GM08714 (cell line): ENCODE results near the gene ACVR2B.

Source experiments
- H3K4me3 ChIP-seq: fragments of 200-500 bp; sonication (Bioruptor generic); 2 replicates; pipeline ENCODE4 v1.5.1; 2014; ENCODE audit warnings: mild to moderate bottlenecking, low read length, inconsistent platforms
- ZNF274 ChIP-seq: IDR thresholded peaks from 2 replicates; pipeline ENCODE4 v1.6.1; 2012; ENCODE audit warnings: mild to moderate bottlenecking, low read depth, low read length

Gene ACVR2B

DNA sequence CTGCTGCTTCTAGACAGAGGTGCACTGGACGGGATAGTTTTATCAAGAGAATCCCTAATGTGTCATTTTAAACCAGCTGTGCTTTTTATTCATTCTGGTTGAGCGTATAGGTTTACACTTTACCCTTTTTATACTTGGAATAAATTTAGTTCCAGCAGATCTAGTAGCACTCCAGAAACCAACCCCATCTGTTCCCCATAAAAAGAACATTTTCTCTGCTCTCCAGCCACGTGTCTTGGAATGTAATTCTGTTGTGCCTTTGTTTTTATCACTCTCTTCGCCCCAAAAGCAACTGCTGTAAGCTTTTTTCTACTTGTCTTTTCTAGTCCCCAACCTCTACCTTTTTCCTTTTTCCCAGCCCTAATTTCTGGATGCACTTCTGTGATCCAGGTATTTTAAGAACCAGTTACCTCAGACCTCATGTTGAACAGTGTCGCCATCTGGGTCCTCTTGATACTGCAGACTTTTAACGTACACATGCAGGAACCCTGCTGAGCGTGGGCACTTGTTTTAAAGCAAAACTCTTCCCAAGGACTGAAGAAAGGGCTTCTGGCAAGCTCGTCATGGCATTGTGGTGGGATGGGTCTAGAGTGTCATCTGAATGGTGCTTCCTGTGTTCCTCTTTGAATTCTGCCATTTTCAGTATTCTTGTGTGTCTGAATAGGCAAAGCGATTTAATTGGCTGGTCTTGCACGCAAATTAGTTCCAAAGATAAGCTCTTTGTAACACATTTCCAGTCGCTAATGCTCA lies 36.8 kb downstream of the ACVR2B start:
- no peak overlapping the region for H3K4me3 ChIP-seq
- no peak for TF ChIP-seq ZNF274

DNA sequence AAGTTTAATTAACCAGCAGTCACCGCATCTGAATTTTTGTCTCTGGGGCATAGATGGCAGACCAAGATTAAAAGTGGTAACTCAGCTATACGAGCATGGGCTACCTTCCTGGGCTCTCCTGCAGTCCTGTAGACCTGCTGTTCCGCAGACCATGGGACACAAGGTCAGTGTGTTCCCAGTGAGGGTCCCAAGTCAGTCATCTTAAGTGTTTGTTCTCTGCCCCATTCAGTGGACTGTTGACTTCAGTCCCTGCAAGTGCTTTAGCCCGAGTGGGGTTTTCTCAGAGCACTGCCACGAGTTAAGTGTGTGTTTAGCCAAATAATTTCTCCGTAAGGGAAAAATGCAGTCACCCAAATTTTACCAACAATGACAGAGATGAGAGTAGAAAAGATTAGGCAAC lies 37.5 kb downstream of the ACVR2B start:
- TF ChIP-seq ZNF274: no peak
- H3K4me3 ChIP-seq: no peak overlapping the region

DNA sequence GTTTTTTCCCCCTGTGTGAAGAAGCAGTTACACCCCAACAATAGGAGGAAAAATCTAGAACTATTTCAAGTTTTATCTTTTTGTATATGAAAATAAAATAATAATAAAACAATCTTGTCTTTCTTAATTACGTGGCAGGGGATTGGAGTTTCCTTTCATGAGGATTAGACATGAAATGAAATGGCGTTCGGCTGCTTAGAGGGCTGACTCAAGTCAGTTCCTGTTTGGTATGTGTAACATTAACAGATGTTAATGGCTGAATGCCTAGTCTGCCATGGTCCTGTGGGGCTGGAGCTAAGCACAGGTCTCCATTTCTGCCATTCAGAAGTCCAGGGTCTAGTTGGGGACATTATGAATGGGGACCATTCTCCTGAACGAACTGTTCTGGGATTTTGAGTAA lies 39.3 kb downstream of the ACVR2B start:
- no peak for TF ChIP-seq ZNF274
- no peak overlapping the region for H3K4me3 ChIP-seq

DNA sequence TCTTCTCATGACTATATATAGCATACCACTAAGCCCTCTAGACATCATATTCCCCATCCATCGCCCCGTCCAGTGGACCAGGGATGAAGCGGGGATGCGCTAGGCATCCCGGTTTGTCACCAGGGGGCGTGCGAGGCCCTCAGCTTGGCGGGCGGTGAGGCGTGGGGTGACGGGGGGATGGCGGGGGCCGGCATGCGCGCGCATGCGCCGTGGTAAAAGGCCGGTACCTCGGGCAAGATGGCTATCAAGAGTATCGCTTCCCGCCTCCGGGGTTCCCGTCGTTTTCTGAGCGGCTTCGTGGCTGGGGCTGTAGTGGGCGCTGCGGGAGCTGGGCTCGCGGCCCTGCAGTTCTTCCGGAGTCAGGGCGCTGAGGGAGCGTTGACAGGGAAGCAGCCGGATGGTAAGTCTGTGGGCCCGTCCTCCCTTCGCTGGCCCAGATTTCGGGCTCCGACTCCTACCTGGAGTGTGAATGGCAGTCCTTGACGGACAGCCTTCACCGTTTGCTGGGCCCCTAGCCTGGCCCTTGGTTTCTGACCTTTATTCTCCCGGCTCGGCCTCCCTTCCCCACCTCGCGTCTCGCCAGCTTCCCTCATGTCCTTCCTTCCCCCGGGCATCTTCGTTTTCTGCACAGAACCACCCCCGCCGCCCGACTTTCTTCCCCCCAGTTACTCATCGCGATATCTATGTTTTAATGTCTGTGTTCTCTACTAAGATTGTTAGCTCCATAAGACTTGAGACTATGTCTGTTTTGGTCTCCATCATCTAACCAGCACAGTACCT lies 42.6 kb downstream of the ACVR2B start, which contains the start of gene EXOG:
Gene EXOG (plus strand): TSS at position 210 of the 780 bp plus-strand sequence. CDS start 28 bp downstream, at position 238.
- H3K4me3 ChIP-seq: peak within 1 kb of the TSS; percentile 80
- TF ChIP-seq ZNF274: no peak

DNA sequence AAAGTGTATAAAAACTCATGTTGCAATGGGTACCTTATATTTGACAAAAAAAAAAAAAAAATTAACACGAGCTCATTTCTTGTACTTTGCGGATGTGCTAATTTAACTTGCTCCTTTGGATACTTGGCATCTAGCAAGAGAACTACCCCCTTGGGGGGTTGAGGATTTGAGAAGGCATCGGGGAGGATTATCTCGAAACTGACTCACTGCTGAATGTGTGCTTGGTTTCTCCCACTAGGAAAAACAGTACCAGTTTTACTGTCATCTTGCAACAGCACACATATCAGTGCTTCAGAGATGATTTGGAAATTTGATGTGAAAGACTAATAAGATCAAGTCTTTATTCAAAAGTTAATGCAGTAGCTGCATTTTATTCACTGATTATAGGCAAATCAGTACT lies 43.3 kb downstream of the ACVR2B start:
- H3K4me3 ChIP-seq: peak overlapping the region; percentile 80
- TF ChIP-seq ZNF274: no peak

DNA sequence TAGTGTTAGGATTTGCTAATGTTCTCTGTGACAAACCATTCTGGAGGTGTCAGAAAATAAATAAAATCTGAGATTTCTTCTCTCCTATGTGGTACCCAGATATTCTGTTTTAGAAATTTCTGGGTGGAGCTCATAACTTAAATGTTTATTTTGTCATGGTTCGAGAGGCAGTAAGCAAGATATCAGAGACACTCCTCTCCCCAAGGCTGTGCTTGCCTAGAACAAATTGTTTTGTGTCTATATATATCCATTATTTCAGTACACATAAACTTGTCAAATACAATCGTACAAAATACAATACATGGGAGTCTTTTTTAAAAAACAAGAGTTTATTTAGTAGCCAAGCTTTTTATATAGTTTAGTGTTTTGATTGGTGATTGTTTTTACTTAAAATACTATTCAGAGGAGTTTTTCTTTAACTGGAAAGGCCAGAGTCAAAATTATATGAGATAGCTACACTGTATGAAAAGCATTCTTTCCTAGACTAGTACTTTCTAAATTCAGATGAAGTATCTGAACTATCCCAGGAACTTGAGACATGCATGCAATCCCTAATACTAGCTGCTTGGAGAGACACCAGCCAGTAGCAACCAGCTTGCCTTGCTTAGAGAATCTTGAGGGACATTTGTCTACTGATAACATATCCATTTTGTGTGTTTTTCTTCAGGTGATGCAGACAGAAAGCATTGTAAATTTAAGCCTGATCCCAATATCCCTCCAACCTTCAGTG lies 47.2 kb downstream of the ACVR2B start:
- no peak overlapping the region for H3K4me3 ChIP-seq
- no peak for TF ChIP-seq ZNF274

DNA sequence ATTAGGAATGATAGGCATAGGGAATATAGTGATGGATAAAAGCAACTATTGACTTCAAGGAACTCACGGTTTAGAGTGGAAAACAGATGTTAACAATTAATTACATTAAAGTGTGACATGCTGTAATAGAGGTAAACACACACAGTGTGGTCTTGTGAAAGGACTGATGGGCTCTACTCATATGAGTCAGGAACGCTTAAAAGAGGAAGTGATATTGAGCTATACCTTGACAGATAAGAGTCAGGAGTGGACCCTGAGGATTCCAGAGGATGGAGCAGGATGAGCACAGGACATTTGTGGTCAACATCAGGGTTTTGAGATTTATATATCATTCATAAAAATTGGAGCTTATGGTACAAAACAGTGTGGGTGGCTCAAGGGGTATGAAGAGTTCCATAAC lies 53.4 kb downstream of the ACVR2B start:
- no peak for TF ChIP-seq ZNF274
- H3K4me3 ChIP-seq: no peak overlapping the region

DNA sequence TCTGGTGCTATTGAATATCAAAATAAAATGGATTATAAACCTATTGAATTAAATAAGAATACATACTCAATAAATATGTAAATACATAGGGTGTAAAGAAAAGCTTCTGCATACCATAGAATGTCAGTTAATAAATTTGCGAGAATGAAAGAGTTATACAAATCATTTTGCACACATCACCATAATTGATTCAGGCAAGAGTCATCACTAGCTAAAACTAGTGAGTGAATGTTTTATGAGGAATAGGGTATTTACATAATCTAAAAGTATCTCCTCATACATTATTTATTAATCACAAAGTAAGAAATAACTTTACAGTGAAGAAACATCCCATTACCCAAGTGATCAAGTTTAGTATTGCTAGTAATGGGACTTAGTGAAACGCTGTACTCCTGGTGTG lies 56.0 kb downstream of the ACVR2B start:
- no peak for TF ChIP-seq ZNF274
- H3K4me3 ChIP-seq: no peak overlapping the region

DNA sequence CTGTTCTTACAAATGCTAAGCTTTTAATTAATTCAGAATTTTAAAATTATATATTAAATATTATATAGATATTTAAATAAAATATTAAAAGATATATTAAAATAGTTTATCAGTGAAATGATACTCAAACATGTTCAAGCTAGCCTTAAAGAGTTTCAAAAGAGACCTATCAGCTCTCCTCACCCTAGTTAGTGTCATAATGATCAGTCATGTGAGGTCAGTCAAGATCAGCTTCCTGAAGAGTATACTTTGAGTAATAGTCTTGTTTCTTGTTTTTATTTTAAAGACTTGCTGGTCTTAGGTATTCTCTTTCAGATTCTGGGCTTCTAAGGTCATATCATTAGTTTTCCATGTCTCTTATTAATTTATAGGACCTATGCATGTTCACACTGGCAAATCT lies 56.9 kb downstream of the ACVR2B start:
- TF ChIP-seq ZNF274: no peak
- H3K4me3 ChIP-seq: no peak overlapping the region

DNA sequence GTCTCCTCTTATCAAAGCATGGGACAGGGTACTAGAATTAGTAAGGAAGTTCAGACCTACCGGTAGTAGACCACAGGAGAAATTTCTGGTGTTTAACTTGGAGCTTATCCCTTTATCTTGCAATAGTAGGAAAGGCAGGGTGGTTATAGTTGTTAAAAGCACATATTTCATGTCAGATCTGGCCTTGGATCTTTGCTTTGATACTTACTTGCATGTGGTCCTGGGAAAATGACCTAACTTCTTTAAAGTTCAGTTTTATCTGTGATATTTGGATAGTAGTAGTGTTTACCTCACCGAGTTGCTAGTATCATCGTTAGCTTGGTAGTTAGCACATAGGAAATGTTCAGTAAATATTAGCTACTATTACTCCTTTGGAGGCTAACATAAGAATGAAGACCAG lies 57.9 kb downstream of the ACVR2B start:
- H3K4me3 ChIP-seq: no peak overlapping the region
- TF ChIP-seq ZNF274: no peak

DNA sequence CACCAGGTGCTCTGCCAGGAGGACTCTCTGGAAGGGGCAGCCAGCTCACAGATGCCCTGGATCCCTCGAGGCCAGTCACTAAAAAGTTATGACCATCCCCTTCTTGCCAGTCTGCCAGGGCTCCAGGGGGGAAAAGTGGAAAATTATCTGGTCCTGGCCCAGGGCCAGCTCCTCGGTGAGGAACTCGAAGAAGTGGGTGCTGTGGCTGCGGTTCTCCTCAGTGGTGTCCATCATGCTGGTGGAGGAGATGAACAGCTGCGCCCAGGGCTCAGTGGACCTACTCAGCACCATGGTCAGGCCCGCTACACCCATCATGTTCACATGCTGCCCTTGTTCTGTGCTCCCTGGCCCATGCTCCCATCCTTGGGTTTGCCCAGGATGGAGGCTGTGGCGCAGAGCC lies 61.7 kb downstream of the ACVR2B start:
- TF ChIP-seq ZNF274: no peak
- no peak overlapping the region for H3K4me3 ChIP-seq

DNA sequence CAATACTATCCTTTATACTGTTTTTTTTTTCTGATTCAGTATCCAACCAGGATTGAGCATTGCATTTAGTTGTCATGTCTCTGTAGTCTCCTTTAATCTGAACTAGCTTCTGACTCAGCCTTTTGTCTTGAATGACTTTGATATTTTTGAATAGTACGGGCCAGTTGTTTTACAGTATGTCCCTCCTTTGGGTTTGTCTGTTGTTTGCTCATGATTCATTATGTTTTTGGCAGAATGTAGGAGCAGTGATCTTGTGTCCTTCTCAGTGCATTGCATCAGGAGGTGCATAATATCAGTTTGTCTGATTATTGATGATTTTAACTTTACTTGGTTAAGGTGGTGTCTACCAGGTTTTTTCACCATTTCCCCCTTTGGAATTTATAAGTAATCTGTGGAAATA lies 63.0 kb downstream of the ACVR2B start:
- H3K4me3 ChIP-seq: no peak overlapping the region
- no peak for TF ChIP-seq ZNF274

DNA sequence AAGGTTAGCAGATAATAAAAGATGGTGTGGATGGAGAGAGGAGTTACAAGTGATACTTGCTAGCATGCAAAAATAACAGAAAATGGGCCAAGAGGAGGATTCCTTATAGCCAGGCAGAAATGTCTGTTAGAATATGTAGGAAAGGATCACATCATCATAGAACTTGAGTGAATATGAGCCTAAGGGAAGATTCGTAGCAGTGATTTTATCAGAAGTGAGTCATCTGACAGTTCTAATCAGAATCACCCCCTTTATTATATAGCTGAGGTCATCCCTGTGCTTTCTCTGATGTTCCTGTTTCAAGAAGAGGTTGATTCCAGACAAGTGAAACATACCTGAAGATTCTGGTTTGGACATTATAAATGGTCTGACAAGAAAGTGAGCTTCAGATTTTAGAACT lies 65.3 kb downstream of the ACVR2B start:
- TF ChIP-seq ZNF274: no peak
- no peak overlapping the region for H3K4me3 ChIP-seq

DNA sequence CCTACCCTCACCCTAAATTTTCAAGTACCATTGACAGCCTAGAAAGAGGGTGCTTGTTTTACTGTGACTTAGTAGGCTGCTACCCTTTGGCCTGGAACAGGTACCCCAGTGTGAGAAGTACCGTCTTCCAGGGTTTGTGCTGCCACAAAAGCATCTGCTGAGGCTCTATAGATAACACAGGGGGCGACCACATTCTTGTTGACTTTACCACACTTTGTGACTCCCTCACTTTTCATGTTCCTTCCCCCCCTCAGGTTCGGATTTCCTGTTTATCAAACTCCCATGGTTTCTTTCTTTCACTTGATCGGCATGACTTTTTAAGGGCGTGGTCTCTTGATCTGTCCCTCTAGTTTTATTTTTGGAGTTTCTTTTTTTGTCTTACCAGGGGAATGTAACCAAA lies 66.0 kb downstream of the ACVR2B start:
- H3K4me3 ChIP-seq: no peak overlapping the region
- TF ChIP-seq ZNF274: no peak

DNA sequence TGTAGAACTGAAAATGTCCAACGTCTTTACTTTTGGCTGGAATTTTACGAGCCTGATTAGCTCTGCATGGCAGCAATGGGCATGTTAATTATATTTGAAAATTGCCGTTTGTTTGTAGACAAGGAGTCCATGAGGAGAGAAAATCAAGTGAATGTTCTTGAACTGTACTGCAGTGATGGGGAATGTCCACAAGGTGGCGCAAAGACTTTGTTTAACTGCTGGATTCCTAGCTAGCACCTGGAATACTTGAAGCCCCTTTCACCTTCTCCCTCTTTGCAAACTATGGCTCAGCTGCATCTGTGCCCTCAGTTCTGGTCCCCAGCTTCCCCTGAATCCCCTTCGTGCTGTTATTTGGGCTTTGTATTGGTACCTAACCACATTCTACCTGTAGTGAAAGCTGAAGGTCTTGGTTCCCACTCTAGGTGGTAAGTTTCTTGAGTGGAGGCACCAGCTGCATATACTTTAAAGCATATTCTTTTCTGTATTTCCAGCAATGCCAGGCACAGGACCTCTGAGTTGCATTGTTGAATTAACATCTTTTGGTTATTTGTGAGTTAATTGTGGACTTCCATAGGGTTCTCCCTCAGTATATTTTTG lies 67.8 kb downstream of the ACVR2B start:
- no peak for TF ChIP-seq ZNF274
- H3K4me3 ChIP-seq: no peak overlapping the region
